ENCODE results near the gene PDCD1.
A peak's percentile ranks its signal among the peaks of the same experiment; 100 is the strongest.
"Not testable (repeated sequence)": the region's sequence is repeated elsewhere in the genome, so short reads cannot be mapped to it uniquely, and the experiment has no call there.

Gene PDCD1

DNA sequence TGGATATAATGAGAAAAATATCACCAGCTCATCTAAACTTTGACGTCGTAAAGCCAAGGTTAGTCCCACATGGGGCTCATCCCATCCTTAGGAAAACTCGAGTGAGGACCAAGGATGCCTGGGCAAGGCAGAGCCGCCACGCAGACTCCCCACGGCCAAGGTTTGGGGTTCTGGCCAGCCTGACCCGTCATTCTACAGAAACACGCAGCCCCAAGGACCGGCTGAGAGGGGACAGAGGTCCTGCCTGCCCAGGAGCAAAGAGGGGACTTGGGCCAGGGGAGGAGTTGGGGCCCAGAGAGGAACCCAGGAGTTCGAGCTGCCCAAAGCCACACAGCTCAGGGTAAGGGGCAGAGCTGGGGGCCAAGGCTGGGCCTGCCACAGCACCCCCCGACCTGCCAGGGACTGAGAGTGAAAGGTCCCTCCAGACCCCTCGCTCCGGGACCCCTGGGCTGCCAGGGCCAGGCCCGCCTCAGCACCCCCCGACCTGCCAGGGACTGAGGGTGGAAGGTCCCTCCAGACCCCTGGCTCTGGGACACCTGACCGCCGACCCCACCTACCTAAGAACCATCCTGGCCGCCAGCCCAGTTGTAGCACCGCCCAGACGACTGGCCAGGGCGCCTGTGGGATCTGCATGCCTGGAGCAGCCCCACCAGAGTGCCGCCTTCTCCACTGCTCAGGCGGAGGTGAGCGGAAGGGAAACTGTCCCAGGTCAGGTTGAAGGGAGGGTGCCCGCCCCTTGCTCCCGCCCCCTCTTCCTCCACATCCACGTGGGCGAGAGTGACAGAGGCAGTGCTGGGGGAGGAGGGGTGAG is at the start of gene PDCD1:
PDCD1 (minus strand) TSS at position 689 of the 811 bp plus-strand sequence; CDS start at position 633, 56 bp downstream.
- DNase-seq: peak; percentile 84 to 86

DNA sequence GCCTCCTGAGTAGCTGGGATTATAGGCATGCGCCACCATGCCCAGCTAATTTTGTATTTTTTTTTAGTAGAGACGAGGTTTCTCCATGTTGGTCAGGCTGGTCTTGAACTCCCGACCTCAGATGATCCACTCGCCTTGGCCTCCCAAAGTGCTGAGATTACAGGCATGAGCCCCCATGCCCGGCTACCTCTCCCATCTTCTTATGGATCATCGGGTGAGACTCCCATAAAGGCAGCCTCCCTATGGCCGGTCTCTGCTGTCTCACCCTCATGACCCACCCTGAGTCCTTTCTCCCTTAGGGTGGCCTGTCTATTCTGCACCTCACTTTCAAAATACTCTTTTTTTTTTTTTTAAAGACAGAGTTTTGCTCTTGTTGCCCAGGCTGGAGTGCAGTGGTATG is 49.1 kb upstream of the PDCD1 start:
- not testable (repeated sequence) for DNase-seq

DNA sequence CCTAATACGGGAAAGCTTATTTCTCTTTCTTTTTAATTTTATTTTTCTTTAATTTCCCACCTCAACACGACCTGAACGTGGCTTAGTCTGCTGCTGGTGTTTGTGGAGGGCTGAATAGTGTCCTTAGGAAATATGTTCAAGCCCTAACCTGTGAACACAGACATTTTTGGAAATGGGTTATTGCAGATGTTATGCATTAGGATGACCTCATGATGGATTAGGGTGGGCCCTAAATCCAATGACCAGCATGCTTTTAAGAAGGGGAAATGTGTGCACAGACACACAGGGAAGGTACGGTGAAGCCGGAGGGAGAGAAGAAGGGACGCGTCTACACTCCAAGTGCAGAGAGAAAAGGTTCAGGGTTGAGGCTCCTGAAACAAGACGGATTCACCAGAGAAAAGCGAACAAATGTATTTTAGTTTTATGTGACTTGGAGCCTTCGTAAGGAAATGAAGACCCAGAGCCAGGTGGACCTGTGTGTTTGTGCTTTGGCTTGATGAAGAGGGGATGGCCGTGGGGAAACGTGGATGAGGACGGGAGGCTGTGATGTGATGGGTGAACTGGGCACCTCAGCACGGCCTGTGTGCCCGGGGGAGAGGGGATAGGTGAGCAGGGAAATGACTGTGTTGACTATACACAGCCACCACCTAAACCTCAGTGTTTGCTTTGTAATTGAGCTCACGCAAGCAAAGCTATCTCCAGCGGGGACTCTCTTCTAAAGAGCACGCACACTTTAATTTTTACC is 48.3 kb upstream of the PDCD1 start:
- DNase-seq: no peak

DNA sequence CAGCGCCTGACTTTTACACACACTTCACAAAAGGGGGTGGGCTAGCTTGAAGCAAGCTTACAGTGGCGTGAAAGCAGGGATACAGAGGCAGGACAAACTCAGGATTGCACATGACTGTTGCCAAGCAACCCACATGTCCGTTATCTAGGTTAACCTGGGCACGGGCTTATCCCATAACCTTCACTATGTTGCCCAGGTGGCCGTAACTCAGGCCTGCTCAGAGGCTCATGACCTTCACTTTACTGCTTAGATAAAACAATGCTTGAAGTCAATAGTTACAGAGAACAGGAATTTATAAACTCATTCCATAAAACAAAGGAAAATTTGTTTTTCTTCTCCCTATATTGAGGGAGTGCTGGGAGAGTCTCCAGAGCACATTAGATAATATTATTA is 47.7 kb upstream of the PDCD1 start:
- not testable (repeated sequence) for DNase-seq

DNA sequence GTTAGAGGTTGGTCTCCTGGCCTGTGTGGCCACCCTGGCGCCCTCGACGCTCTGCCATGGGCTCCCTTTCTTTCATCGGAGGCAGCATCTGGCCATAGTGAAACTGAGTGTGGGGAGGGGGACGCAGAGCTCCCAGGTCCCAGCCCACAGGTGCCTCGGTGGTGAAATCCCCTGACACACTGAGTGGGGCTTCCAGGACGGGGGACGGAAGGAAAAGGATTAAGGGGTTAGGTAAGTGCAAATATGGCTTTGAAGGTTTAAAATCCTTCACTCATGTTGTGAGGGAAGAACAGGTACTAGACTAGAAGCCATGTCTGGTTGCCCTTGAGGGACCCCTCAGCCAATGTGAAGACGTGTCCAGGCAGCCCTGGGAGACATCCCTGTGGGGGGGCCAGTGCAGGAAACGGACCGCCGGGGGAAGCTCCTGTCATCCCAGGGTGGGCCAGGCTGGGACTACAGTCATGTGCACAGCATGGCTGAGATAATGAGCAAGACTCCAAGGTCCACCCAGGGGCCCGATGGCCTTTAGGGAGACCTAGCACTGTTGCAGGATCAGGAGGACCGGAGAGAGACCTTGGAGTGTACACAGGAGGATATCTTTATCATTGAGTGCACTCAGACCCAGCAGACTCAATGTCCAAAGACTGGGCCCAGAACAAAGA is 47.2 kb upstream of the PDCD1 start:
- no peak for DNase-seq

DNA sequence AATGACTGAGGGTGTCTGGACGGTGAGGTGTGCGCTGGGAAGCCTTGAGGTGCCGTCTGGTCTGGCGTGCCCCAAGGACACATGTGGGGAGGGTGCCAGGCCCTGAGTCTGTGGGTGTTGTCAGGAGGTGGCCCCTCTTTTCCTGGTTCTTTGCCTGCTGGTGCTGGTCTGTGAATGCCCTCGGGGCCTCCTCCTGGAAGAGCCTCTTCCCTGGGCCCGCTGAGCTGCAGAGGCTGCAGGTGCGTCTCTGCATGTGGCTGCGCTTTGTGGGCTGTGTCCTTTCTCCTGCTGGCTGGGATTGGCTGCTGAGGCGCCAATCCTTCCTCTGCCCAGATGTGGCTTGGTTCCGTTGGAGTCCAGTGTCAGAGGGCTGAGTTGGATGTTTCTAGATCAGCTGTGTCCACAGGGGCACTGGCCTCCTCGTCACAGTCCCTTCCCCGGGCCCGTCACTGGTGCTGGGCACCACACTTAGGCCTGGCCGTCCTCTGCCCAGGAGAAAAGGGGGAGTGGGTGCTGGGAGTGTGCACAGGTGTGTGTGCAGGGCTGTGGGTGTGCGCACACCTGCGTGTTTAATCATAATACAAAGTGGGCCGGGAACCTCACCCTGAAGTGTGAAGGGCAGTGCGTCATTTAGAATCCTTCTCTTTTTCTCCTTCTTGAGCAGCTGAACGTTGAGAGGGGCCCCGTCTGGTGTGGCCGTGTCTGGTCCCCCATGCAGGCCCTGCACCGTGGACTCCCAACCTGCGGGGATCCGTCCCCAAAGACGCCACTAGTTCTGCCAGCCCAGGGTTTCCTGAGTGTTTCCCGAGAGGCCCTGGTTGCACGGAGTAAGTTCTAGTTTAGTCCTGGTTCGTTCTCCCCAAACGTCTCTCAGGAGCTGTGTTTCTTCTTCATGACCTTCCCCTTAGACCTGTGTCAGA is 46.4 kb upstream of the PDCD1 start:
- DNase-seq: no peak

DNA sequence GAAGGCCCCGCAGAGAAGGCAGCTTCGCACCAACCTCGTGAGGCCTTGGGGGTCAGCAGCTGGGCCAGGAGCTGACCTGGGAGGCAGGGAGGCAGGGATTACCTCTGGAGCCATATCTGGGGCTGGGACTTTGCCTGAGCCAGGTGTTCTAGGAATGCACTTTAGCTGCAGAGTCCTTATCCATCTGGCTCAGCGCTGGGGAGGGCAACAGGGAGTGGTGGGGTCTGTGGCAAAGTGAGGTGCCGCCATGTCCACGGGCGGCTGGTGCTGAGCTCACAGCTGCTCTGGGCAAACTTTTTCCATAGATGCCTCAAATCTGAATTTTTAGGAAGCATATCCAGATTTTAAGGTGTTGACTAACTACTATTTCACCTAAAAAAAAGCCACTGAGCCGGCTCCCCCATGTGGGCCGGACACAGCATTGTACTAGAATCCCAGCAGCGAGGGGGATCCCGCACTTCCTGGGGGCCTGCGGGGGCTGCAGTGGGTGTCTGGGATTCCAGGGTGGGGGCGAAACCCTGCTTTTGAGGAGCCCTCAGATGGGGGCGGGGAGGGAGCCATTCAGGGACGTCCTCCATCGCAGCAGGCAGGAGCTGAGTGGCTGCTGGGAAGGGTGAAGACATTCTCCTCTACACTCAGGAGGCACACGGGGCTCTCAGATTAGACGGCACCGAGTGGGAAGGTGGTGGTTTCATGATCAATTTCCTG is 45.5 kb upstream of the PDCD1 start:
- DNase-seq: no peak

DNA sequence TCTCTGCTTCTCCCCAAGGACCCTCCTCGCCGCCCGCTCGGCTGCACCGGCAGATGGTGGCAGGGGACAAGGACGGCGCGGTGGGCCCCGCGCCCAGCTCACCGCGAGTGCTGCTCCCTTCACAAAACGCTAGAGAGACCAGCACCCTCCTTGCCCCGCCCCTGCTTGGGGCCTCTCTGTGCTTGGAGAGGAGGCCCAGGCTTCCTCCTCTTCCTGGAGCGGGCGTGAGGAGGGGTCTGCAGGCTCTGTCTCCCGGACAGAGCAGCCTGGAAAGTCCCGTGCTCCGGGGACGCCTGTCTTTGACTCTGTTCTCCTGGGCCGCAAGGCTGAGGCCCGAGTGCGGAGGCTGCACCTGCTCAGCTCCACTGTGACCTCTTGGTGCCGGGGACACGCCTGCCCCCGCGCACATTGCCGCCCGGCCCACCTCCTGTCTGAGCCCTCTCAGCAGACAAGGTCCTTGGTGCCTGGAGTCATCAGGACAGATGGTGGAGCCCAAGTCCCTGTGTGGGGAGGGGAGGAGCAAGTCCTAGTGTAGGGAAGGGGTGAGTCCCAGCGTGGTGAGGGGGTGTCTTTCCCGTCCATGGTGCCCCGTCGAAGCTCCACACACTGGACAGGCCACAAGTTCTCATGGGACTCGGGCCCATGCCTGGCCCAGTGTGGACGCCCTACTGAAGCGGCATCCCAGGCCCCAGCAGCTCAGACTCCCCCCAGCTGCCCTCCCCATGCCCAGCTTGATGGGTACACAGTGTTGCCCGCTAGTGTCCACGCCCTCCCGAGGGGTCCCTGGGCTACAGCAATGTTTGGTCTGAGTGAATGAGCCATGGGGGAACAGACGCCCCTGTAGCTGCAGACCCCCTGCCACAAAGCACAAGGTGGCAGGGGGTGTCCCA is 44.7 kb upstream of the PDCD1 start:
- DNase-seq: no peak

DNA sequence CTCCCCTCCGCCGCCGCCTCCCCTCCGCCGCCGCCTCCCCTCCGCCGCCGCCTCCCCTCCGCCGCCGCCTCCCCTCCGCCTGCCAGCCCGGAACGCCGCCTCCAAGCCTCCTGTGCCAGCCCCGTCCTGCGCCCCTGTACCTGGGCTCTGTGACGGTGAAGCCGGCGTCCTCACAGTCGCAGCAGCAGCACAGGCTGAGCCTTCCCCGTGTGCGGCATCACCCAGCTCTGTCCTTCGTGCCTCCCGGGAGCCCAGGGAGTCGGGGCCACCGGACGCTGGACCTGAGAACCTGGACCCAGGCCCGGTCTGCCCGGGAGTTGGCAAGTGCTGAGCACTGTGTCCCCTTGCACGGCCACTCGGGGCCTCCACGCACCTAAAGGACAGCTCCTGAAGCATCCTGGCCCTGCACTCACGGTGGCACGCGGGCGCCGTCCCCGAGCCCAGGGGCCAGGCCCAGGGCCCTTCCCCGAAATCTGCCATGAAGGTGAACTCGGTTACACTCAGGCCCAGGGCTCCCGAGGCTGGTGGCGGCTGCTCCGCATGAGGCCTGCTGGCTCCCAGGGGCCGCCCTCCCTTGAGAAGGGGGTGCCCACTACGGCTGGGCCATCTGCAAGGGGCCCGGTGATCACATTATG is 43.8 kb upstream of the PDCD1 start:
- no peak for DNase-seq

DNA sequence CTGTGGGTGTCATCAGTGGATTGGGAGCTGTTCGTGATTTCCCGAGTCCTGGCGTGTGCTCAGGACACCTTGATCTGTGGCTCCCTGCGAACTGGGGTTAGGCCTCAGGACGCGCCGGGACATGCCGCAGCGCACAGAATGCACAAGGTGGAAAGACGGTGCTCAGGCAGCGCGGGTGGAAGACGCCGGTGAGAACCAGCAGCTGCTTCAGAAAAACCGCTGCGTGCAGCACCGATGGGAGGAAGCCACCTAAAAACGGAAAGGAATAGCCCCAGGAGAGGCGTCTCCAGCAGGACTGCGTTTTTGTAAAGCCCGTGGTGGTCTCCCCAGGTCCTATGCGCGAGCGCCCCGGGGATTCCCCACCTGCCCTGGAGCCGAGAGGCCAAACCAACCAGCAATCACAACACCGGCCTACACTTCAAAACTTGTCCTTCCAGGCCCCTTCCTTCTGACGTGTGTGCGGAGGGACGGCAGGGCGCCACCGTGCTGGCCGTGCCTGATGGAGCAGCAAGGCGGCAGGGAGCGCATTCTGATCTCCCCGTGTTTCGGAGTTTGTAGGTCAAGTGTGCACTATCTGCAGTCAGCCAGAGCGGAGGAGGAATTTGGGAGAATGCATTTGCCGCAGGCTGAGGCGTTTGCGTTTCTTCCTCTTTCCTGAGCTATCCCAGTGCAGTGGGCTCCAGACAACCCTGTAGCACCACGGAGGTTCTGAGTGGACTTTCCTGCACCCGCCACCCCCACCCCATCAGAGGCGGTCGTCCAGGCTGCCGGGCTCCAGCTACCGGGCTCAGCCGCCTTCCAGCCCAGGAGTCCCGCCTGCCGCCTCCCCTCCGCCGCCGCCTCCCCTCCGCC is 43.0 kb upstream of the PDCD1 start:
- no peak for DNase-seq

DNA sequence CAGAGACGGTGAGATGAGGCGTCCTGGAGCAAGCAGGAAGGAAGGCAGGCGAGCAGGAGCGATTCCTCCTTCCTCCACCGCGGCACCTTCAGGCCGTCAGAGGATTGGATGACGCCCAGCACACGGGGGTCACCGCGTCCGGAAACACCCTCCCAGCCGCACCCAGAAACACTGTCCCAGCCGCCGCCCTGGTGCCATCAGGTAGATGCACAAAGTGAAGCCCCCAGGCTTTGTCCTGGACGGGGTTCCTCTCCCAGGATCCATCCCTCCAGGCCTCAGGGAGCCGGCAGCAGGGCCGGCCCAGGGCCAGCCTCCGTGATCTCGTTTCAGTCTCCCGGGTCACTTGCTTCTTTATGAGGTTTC is 42.3 kb upstream of the PDCD1 start:
- DNase-seq: no peak

DNA sequence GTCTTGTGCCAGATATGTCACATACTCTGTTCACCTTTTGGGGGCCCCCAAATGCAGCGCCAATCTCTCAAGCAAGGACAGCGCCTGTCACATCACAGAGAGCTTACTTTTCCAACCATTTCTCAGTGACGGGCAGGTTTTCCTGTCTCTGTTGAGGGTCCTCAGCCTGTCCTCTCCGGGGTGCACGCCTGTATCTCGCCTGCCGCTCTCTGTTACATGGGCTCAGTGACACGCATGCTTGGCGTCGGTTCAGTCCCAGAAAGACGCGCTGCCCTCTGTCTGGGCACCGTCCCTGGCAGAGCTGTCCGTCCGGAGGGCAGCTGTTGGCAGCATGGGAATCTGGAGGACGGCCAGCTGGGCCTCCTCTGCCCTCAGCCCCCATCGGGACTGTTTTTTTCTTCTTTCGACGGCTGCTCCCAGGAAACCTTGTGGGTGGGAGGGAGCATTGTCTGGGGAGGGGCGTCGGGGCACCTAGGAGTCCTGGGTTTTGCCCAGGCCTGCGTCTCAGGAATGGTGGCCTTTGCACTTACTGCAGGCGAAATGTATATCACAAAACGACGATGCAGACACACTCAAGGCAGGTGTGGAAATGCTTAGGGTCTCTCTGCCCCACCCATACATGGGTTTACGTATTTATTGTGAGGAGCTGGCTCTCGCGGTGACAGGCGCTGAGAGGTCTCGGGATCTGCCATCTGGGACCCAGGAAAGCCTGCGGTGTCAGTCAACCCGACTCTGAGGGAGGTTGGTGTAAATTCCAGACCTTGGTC is 41.7 kb upstream of the PDCD1 start:
- DNase-seq: no peak

DNA sequence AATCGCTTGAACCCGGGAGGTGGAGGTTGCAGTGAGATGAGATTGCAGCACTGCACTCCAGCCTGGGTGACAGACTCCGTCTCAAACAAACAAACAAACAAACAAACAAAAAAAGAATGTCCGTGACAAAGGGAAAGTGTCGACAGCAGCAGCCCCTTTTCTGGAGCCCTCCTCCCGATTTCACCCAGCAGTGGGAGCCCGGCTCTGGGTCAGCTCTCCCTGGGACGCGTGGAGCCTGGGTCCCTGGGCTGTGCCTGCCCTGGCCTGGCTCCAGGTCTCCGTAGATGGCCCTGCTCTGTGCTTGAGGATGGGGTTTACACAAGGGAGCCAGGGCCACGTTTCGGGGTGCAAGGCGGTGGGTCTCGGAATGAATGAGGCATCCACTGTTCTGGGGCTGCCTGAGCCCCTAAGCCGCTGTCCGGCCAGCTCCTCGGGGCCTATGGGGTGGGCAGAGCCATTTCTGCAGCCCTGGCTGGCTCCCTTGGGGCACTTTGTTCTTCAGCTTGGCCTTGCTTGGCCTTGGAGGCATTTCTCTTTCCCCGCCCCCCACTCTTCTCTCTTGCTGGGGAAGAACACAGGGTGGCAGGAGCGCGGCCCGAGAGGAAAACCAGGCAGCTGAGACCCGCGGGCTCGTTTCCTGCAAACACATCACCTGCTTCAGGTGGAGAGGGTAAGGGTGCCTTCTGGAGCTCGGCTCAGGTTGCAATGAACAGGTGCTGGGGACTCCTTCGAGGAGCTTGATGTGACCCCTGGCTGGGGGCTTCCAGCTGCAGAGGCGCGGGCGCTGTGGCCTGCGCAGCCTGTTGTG is 40.0 kb upstream of the PDCD1 start:
- DNase-seq: no peak

DNA sequence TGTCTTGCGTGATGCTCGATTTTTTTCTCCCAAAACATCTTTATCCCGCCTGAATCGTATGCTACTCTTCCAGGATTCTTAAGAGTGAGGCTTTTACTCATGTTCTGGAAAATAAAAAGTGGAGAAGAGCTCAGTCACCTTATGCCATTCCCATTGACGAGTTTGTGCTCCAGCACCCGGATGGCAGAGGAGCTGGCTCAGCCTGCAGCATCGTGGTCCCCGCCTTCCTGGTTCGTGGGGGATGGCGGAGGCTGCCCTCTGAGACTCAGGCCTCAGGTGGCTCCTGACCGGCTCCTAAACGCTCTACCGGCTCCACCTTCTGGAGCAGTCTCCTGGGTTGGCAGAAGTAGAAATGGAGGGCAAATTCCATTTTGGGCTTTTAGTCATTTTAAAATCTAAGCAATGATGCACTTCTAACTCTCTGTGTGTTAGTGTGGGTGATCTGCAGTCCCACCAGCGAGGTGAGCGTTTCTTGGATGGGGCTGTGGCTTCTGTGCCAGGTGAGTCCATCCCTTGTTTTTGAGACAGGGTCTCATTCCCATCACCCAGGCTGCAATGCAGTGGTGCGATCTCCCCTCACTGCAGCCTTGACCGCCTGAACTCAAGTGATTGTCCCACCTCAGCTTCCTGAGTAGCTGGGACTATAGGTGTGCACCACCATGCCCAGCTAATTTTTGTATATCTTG is 38.7 kb upstream of the PDCD1 start:
- DNase-seq: no peak

DNA sequence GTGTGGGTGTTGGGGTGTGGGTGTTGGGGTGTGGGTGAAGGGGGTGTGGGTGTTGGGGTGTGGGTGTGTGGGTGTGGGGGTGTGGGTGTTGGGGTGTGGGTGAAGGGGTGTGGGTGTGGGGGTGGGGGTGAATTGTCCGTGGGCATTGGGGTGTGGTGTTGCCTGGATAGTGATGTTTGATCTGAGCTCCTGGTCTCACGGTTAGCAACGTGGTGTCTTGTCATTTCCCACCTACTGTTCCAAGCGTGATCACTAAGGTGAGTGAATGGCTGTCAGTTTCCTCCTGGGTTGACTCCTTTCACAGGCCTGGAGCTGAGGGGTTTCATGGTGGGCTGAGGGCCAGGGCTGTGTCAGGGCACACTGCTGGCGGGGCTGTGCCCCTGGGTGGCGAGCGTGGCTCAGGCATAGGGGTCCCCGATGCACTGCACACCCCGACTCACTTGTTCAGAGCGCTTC is 38.1 kb upstream of the PDCD1 start:
- no peak for DNase-seq

DNA sequence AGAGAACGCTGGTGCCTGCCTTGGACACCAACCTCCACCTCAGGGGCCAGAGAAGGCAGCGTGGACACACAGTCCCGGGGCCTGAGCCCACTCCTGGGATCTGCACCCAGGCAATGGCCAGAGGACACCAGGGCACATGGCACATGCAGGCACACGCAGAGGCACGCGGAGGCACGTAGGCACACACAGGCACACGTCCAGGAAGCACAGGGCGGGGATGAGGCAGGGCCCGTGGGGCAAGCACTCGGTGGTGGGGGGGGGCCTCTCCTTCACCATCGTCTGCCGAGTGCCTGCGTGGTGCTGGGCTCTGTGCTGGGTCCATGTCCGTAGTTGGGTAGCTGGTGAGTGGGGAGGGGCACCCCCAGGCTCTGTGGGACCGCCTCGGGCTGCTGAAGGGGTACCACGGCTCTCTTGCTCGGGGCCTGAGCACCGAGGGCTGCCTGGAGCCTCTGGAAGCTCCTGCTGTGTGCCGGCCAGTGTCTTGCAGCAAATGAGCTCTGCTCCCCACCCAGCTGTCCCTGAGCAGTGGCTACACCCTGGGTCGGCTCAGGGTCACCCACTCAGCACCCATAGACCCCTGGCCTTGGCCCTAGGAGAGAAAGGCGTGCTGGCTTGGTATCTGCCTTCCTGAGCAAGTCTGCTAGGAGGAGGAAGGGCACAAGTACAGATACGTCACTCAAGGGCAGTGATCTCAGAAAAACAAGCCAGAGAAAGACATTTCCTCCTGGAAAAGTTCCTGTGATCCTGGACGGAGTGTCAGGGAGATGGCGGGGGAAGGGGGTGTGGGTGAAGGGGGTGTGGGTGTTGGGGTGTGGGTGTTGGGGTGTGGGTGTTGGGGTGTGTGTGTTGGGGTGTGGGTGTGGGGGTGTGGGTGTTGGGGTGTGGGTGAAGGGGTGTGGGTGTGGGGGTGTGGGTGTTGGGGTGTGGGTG is 37.3 kb upstream of the PDCD1 start:
- DNase-seq: peak; percentile 29 to 39
